HL-60 (cell line): ENCODE measurements around the gene CHN1.

Source experiments
- CTCF ChIP-seq: IDR thresholded peaks from one replicate; pipeline ENCODE4 v1.5.1; 2011; ENCODE audit warnings: low read length, control low read depth, inconsistent platforms; ENCODE audit not compliant: insufficient read depth
- GABPA ChIP-seq: IDR thresholded peaks from 2 replicates; pipeline ENCODE4 v1.6.1; 2012; ENCODE audit warnings: low read depth

DNA sequence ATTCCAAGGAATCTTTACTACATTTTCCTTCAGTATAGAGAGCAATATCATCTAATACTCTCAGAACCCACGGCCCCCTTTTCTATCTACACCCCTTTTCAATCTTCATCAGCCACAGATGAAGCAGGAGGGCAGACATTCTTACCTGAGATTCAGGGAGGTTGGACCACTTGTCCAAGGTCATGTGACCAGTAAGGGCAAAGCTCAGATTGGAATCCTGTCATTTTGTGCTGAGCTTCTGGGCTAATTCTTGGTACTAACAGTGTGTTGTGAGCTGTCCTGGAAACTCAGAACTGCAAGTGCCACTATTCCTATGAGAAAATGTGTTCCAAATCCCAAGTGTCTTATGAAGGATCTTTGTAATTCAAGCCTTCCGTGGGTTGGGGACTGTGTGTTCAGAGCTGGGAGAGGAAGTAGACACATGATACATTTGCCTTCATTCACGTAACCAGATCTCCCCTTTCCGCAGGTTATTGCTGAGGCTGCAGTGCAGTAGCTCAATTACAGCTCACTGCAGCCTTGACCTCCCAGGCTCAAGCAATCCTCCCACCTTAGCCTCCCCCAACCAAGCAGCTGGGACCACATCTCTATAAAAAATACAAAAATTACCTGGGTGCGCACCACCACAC, 244.2 kb downstream of the CHN1 start:
- TF ChIP-seq CTCF (no peak), GABPA (no peak)
